ENCODE measurements around the gene TRIM15. TPM values are rescaled to one million over a fixed set of nuclear protein-coding genes. Genes with fewer than 3 reads are reported as not detected.

TRIM15 gene
- total and polyA plus RNA-seq, 9 of the 15 experiments (the other 6 are each of a cell fraction or from before 2014, with no cell fraction given) = 0.06 to 2.6 (median 0.83) TPM

DNA sequence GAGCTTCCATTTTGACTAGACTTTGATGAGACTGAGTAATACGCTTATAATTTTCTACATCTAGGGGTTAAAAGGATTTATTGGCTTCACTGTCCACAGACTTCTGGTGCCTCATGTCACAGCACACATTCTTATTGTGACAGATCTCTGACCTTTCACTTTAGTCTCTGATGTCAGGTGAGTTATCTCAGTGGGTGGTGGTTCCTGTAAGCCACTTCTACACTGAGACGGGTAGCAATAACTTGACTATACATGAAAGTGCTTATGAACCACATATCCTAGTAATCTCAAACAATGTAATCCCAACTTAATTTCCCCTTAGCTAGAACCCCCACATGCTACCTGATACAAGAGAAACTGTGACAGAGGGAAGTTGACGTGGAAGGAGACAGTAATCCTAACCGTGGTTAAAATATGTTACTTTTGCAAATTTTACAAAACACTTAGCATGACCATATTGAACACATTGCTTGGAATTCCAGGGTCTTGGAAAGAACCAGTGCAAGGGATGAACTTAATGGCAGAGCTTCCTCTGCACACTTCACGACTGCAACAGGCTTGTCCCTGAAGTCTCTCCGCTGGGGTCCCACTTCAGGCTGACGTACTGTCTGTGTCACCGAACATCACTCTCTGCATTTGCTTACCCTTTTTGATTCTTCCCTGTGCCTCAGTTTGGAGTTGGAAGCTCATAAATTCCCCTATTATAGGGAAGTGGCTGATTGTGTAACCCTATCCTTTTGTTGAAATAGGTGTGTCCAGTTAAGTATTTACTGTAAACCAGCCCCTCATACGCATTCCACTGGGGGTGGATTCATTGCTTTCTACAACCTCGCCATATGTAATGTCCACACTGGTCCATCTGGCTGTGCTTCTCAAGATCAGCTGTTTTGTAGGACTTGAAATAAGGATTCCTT is 33.8 kb upstream of the TRIM15 start:
- CTCF ChIA-PET (ENCODE audit: low intra/inter-chr PET ratio) = interaction anchor here (2.4 to 4.4 kb wide), 2 partner anchors 26 to 282 kb away, joined by 15 to 66 read pairs; no protein-coding TSS in a partner anchor
- DNase-seq (ENCODE audit: extremely low read depth in 1 of 4, low spot score in 3 of 4) (no peak), ATAC-seq (no peak), FAIRE-seq (no peak)
- Histone ChIP-seq H3K79me2 (ENCODE audit: control insufficient read depth, insufficient read depth, low read length) (no peaks in the 10 kb centered on the region), H2AFZ (ENCODE audit: low read depth, low read length) (no peak overlapping the region), H3K4me1 (replicated peaks in 1 of 2; ENCODE audit: control insufficient read depth in 2 of 2, insufficient read depth in 2 of 2, low read length in 2 of 2) (peaks cover 4 to 8% of the 10 kb centered on the region in 2 experiments; a peak in 3 of 5 replicates), H3K27me3 (ENCODE audit: control insufficient read depth in 2 of 2, insufficient read depth in 2 of 2, low read length in 2 of 2) (peaks cover 8 to 30% of the 10 kb centered on the region in 2 experiments; a peak in 3 of 5 replicates), H3K4me2 (ENCODE audit: insufficient read depth, low read length) (no peak overlapping the region), H3K4me3 (no peak overlapping the region), H4K20me1 (replicated peaks; ENCODE audit: control insufficient read depth, insufficient read depth, low read length) (no peaks in the 10 kb centered on the region), H3K36me3 (ENCODE audit: control insufficient read depth, insufficient read depth, low read length) (no peaks in the 10 kb centered on the region), H3K9ac (ENCODE audit: insufficient read depth in 1 of 2, low read depth in 2 of 2, low read length in 2 of 2) (no peak overlapping the region), H3K27ac (ENCODE audit: extremely low read depth, low read depth, low read length) (no peak overlapping the region), H3K9me1 (ENCODE audit: control insufficient read depth, insufficient read depth, low read length) (no peaks in the 10 kb centered on the region), H3K9me3 (replicated peaks; ENCODE audit: control insufficient read depth, insufficient read depth, low read depth, low read length) (no peaks in the 10 kb centered on the region)
- intact Hi-C loops (cut with micrococcal nuclease) = loop anchor here (2.0 kb wide), 2 partner anchors 41 to 281 kb away; no protein-coding TSS in a partner anchor
- POLR2A ChIA-PET = no interaction called here
- in situ Hi-C loops (cut with MboI) = no loop called here
- TF ChIP-seq NCOA1 (IDR thresholded peaks at IDR 0.05; ENCODE audit: low read depth) (no peak), ZNF766 (CRISPR knock-in tag; conservative IDR thresholded peaks at IDR 0.05) (no peak), CEBPB (tag; IDR thresholded peaks at IDR 0.05) (peak; percentile 33; the same call in 1 of the 2 replicates), ZSCAN32 (CRISPR knock-in tag; IDR thresholded peaks at IDR 0.05) (no peak)
- no TSS peak for BruUV-seq (replicated peaks)
- 15% methylated on average over 10 of the region's 10 CpGs for WGBS (ENCODE audit: insufficient coverage, low coverage, missing lambda C conversion rate)

Measured in K562 (cell line).